ENCODE measurements around the gene ZMYM5.

ZMYM5 gene

DNA sequence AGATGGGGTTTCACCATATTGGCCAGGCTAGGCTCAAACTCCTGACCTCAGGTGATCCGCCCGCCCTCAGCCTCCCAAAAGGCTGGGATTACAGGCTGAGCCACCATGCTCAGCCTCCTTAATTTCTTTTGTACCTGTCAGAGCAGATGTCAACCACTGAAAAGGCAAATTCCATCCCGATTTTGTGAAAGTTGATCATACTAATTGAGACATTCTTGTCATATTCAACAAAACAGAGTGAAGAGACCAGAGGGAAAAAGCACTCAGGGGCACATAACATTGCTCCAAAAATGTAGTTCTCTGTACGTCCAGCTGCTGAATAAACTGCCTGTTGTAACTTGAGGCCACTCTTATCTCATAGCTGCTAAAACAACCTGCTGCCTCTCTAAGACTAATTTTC lies 53.3 kb downstream of the ZMYM5 start:
- TF ChIP-seq, protein P1, sequence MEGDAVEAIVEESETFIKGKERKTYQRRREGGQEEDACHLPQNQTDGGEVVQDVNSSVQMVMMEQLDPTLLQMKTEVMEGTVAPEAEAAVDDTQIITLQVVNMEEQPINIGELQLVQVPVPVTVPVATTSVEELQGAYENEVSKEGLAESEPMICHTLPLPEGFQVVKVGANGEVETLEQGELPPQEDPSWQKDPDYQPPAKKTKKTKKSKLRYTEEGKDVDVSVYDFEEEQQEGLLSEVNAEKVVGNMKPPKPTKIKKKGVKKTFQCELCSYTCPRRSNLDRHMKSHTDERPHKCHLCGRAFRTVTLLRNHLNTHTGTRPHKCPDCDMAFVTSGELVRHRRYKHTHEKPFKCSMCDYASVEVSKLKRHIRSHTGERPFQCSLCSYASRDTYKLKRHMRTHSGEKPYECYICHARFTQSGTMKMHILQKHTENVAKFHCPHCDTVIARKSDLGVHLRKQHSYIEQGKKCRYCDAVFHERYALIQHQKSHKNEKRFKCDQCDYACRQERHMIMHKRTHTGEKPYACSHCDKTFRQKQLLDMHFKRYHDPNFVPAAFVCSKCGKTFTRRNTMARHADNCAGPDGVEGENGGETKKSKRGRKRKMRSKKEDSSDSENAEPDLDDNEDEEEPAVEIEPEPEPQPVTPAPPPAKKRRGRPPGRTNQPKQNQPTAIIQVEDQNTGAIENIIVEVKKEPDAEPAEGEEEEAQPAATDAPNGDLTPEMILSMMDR (IDR thresholded peaks at IDR 0.05; ENCODE audit: low read depth, low read length, poor library complexity, severe bottlenecking), result no peak
- TF ChIP-seq EZH2phosphoT487 (IDR thresholded peaks at IDR 0.05; ENCODE audit: borderline replicate concordance, low read length), result no peak
- Histone ChIP-seq H4K20me1 (ENCODE audit: control insufficient read depth, insufficient read depth, low read depth, low read length) (no peaks in the 10 kb centered on the region), H3K9me2 (replicated peaks; ENCODE audit: control insufficient read depth, low read length) (no peaks in the 10 kb centered on the region), H3K79me2 (ENCODE audit: control insufficient read depth, low read length) (no peaks in the 10 kb centered on the region), H3K4me3 (ENCODE audit: low read length) (no peak overlapping the region), H3K4me1 (ENCODE audit: control insufficient read depth, low read length) (peaks cover 2% of the 10 kb centered on the region; the same call in 1 of the 2 replicates), H3F3A (ENCODE audit: control insufficient read depth, insufficient read depth) (no peaks in the 10 kb centered on the region), H3K4me2 (ENCODE audit: low read length) (no peak overlapping the region), H3K27me3 (ENCODE audit: control insufficient read depth, low read length) (no peaks in the 10 kb centered on the region), H3K36me3 (ENCODE audit: control insufficient read depth, low read length) (no peaks in the 10 kb centered on the region), H3K27ac (ENCODE audit: low read depth, low read length) (no peak overlapping the region), H3K9me3 (ENCODE audit: control insufficient read depth, insufficient read depth, low read length) (no peaks in the 10 kb centered on the region)

DNA sequence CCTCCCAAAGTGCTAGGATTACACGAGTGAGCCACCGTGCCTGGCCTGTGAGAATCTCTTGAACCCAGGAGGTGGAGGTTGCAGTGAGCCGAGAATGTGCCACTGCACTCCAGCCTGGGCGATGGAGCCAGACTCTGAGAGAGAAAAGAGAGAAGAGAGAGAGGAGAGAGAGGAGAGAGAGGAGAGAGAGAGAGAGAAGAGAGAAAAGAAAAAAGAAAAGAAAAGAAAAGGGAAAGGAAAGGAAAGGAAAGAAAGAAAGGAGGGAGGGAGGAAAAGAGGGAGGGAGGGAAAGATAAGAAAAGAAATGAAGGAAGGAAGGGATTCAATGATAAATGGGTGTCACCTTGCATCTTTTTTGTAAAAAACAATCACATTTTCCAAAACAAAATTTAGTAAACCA lies 57.7 kb downstream of the ZMYM5 start:
- Histone ChIP-seq H3F3A (ENCODE audit: control insufficient read depth, insufficient read depth) (no peaks in the 10 kb centered on the region), H4K20me1 (ENCODE audit: control insufficient read depth, insufficient read depth, low read depth, low read length) (no peaks in the 10 kb centered on the region), H3K79me2 (ENCODE audit: control insufficient read depth, low read length) (no peaks in the 10 kb centered on the region), H3K9me3 (ENCODE audit: control insufficient read depth, insufficient read depth, low read length) (no peaks in the 10 kb centered on the region), H3K27ac (ENCODE audit: low read depth, low read length) (no peak overlapping the region), H3K36me3 (ENCODE audit: control insufficient read depth, low read length) (no peaks in the 10 kb centered on the region), H3K27me3 (ENCODE audit: control insufficient read depth, low read length) (no peaks in the 10 kb centered on the region), H3K4me3 (ENCODE audit: low read length) (no peak overlapping the region), H3K4me1 (ENCODE audit: control insufficient read depth, low read length) (no peaks in the 10 kb centered on the region), H3K4me2 (ENCODE audit: low read length) (no peak overlapping the region), H3K9me2 (replicated peaks; ENCODE audit: control insufficient read depth, low read length) (no peaks in the 10 kb centered on the region)
- TF ChIP-seq, protein P1 (IDR thresholded peaks at IDR 0.05; ENCODE audit: low read depth, low read length, poor library complexity, severe bottlenecking), result no peak
- no peak for TF ChIP-seq EZH2phosphoT487 (IDR thresholded peaks at IDR 0.05; ENCODE audit: borderline replicate concordance, low read length)

DNA sequence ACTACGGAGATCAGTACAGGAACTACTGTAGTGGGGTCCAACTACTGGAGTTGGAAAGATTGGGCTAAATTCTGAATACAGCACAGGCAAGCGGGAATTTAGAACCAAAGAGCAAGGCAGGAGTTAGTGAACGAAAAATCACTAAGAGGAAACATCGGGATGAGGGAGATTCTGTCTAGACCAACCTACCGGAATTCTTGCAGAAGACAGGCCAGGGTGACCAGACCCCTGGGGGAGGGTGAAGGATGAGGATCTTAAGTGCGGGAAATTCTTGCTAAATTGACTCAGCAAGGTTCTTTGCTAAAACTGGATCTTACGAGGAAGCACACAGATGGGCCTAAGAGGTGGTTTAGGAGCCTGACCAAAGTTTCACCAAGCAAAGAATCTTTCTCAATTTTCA lies 67.5 kb downstream of the ZMYM5 start:
- Histone ChIP-seq H3F3A (ENCODE audit: control insufficient read depth, insufficient read depth) (no peaks in the 10 kb centered on the region), H3K27ac (ENCODE audit: low read depth, low read length) (no peak overlapping the region), H3K79me2 (ENCODE audit: control insufficient read depth, low read length) (no peaks in the 10 kb centered on the region), H4K20me1 (ENCODE audit: control insufficient read depth, insufficient read depth, low read depth, low read length) (no peaks in the 10 kb centered on the region), H3K4me2 (ENCODE audit: low read length) (no peak overlapping the region), H3K9me2 (replicated peaks; ENCODE audit: control insufficient read depth, low read length) (no peaks in the 10 kb centered on the region), H3K27me3 (ENCODE audit: control insufficient read depth, low read length) (no peaks in the 10 kb centered on the region), H3K4me3 (ENCODE audit: low read length) (no peak overlapping the region), H3K9me3 (ENCODE audit: control insufficient read depth, insufficient read depth, low read length) (no peaks in the 10 kb centered on the region), H3K4me1 (ENCODE audit: control insufficient read depth, low read length) (no peaks in the 10 kb centered on the region), H3K36me3 (ENCODE audit: control insufficient read depth, low read length) (no peaks in the 10 kb centered on the region)
- no peak for TF ChIP-seq EZH2phosphoT487 (IDR thresholded peaks at IDR 0.05; ENCODE audit: borderline replicate concordance, low read length)
- TF ChIP-seq, protein P1 (IDR thresholded peaks at IDR 0.05; ENCODE audit: low read depth, low read length, poor library complexity, severe bottlenecking), result no peak

DNA sequence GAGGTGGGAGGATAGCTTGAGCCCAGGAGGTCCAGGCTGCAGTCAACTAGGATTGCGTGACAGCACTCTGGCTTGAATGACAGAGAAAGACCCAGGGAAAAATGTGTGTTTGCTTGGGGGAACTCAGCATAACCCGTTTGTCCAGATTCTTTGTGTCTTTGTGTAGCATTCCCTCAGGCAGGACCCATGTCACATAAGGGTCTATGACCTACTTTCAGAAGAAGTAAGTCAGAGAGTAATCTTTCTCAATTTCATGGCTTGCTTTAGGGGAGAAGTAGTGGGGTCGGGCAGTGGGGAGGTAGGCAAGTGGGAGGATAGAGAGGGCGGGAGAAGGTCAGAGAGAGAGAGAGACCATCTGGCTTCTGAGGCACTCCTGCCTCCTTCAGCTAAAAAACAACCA lies 68.8 kb downstream of the ZMYM5 start:
- no peak overlapping the region for H3K4me2 ChIP-seq (ENCODE audit: low read length)
- no peaks in the 10 kb centered on the region for H3K9me2 ChIP-seq (replicated peaks; ENCODE audit: control insufficient read depth, low read length)
- H3K36me3 ChIP-seq (ENCODE audit: control insufficient read depth, low read length), result no peaks in the 10 kb centered on the region
- no peaks in the 10 kb centered on the region for H3K27me3 ChIP-seq (ENCODE audit: control insufficient read depth, low read length)
- H3F3A ChIP-seq (ENCODE audit: control insufficient read depth, insufficient read depth), result no peaks in the 10 kb centered on the region
- H3K4me1 ChIP-seq (ENCODE audit: control insufficient read depth, low read length), result no peaks in the 10 kb centered on the region
- H4K20me1 ChIP-seq (ENCODE audit: control insufficient read depth, insufficient read depth, low read depth, low read length), result no peaks in the 10 kb centered on the region
- no peak overlapping the region for H3K27ac ChIP-seq (ENCODE audit: low read depth, low read length)
- H3K79me2 ChIP-seq (ENCODE audit: control insufficient read depth, low read length), result no peaks in the 10 kb centered on the region
- H3K4me3 ChIP-seq (ENCODE audit: low read length), result no peak overlapping the region
- TF ChIP-seq EZH2phosphoT487 (IDR thresholded peaks at IDR 0.05; ENCODE audit: borderline replicate concordance, low read length), result no peak
- TF ChIP-seq, protein P1 (IDR thresholded peaks at IDR 0.05; ENCODE audit: low read depth, low read length, poor library complexity, severe bottlenecking), result no peak
- no peaks in the 10 kb centered on the region for H3K9me3 ChIP-seq (ENCODE audit: control insufficient read depth, insufficient read depth, low read length)
